GM18870 (cell line): ENCODE results near the gene CAMK2B.

ENCODE experiments used
- ATAC-seq: cut with Tn5 transposase; IDR thresholded peaks from one replicate; pipeline ENCODE4 v1.9.1; 2021; ENCODE audit warnings: moderate library complexity; ENCODE audit not compliant: unreplicated experiment

CAMK2B gene

DNA sequence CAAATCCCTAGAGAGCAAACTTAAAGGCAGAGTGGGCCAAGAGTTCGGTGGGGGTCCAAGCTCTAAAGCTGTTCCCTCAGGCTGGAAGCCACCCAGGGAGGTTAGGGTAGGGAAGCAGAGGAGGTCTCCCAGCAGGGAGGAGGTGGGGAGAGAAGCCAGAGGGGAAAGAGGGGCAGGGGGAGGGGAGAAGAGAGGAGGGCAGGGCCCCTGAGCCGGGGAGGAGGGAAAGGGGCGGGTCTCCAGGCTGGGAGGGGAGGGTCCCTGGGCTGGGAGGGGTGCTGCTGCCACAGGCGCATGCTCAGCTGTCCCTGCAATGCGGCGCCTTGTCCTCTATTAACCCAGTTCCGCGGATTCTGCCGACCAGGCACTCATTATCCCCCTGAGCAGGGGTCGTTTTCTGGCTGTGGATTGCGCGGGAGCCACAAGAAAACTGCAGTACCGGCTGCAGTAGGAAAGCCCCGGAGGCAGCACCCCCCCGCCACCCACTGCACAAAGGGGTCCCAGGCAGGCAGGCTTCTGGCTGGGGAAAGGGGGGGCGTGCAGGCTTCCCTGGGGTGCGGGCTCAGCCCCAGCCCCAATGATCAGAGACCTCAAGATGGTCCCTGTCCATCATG lies 49.3 kb downstream of the CAMK2B start:
- no peak for ATAC-seq

- ATAC-seq, result no peak
These were observed 50.2 kb downstream of the CAMK2B start for GRCh38 chr7:44275146-44275545.

DNA sequence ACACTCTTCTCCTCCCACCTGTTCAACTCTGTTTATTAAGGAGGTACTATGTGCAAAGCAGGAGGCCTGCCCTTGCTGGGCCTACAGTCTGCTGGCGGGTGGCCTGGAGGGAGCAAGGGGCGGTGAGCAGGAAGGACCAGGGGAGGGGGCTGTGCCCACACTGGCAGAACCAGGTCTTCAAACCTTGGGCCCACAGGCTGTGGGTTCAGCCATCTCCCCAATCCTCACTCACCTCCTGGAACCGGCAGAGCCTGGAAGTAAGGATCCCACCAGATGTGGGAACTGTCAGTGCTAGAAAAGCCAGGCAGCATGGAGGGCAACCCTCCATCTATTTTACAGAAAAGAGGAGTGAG lies 50.8 kb downstream of the CAMK2B start:
- ATAC-seq, result no peak

GRCh38 chr7:44273681-44274622 lies 51.4 kb downstream of the CAMK2B start:
- no peak for ATAC-seq

- no peak for ATAC-seq
These were observed 52.4 kb downstream of the CAMK2B start for GRCh38 chr7:44272981-44273380.

DNA sequence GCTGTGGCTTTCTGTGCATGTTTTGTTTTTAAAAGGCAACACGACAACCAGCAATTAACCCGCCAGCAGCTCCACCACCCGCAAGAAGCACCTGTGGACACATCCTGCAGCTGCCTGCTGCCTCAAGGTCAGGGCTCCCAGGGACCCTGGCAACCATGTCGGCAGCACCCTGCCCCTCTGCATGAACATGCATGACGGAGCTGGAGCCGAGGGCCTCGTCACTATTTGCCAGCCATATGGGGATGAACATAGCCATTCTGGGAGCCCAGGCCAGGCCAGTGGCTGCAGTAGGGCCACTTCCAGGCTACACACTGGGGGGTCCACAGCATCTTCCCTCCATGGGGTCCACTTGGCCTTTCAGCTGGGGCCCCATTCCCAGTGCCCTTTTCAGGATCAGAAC lies 52.9 kb downstream of the CAMK2B start:
- no peak for ATAC-seq

- ATAC-seq, result no peak
These were observed 55.4 kb downstream of the CAMK2B start for GRCh38 chr7:44269943-44270493.

GRCh38 chr7:44269417-44269816 lies 56.0 kb downstream of the CAMK2B start:
- no peak for ATAC-seq

DNA sequence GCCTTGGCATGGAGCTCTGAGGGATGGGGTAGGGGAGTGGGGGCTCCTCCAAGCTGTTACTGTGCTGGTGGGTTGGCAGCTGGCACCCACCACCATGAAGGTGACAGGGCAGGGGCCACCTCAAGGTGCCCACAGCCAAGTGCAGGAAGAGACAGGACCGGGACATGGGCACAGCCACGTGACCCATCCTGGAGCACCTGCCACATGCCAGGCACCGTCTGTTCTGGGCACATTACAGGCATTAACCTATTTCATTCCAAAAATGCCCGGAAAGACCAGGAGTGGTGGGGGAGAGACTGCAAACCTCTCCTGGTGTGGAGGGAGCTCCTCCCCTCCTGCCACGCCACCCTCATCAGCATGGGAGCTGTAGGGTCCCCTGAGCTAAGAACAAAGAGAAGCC lies 56.7 kb downstream of the CAMK2B start:
- no peak for ATAC-seq

DNA sequence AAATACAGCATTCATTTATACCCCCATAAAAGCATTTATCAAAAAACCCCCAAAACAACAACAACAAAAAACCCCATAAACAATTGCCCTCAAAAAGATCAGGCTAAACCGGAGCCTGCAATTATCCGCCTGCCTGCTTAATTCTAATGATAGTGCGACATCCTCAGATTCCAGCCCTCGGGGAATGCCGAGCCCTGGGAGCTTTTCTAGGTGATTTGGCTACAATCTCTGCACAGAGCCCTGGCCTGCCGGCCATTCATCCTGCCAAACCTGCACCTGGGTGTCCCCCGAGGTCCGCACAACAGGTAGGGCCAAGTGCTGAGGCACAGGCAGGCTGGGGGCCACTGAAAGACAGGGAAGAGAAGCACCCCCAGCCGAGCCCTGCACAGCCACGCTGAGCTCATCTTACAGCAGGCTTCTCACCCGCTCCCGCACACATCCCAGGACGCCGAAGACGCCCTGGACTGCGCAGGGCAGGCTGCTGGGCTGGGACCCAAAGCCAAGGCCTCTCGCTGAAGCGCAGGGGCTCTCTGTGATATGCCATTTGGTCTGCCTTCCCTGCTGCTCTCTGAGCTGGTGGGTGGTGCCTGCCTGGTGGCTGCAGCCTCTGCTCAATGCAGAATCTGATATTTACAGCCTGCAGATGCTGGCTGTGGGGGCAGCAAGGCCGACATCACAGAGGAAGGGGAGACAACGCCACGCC lies 57.5 kb downstream of the CAMK2B start:
- no peak for ATAC-seq

DNA sequence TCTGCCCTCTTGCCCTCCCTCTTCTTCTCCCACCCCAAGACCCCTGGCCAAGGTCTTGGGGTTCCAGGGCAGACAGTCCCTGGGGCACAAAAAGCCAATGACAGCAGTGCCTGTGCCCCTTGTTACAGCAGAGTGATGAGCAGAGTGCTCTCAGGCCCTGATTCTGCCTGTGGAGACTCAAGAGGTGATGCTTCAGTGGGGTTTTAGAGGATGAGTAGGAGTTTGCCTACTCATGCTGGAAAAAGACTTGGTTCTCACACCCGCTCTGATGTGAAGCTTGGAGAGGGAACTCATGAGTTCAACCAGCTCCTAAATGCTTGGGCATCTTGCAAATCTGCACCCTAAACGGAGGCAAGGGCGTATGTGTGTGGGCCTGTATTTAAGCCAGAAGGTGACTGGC lies 58.2 kb downstream of the CAMK2B start:
- ATAC-seq, result no peak

DNA sequence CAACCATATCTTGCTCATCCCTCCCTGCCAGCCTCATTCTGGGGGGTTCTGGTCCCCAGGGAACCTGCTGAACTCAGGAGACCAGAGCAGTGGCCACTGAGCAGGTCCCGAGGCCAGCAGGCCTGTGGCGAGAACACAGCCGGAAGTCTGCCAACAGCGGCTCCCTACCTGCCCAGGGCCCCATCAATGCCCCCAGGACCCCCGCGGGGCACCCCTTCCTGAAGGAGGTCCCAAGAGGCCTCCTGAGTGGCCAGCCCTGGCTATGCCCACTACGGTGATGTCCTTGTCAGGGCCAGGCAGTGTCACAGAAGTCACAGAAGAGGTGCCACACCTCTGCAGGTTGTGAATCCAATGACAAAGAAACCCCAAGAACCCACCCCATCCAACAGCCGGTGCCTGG lies 58.9 kb downstream of the CAMK2B start:
- ATAC-seq, result no peak

- ATAC-seq, result no peak
These were observed 59.7 kb downstream of the CAMK2B start for GRCh38 chr7:44265728-44266127.

- no peak for ATAC-seq
These were observed 61.0 kb downstream of the CAMK2B start for GRCh38 chr7:44264221-44264931.

DNA sequence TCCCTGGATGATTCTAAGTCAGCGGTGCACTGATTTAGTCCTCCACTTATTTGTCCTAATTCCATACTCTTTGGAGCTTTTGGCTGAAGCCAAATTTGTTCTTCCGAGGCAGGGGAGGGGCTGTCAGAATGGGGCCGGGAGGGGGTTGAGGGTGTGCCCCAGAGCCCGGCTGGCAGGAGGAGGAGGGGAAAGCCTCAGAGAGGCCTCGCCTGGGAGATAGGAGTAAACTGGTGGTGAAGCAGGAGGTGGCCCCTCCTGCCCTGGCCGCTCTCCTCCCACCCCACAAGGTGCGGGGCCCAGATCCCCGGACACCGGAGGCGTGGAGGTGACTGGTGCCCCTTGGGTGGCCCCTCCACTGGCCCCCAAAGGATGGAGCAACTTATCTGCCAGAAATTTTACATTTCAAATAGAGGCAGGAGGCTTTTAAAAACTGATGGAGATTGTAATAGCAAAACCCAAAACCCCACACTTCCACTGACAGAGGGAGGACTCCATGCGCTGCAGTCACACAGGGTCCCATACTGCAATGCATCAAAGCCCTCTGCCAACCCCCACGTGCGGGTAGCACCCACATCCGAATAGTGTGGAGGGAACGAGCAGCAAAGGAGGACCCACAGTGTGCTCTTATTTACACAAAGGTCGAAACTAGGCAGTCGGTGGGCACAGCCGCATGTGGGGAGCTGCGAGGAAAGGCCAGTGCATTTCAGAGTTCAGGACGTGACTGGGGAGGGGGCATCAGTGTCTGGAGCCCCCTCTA lies 61.9 kb downstream of the CAMK2B start:
- ATAC-seq, result no peak

- ATAC-seq, result no peak
These were observed 63.4 kb downstream of the CAMK2B start for GRCh38 chr7:44262031-44262430.

GRCh38 chr7:44261240-44261639 lies 64.2 kb downstream of the CAMK2B start:
- ATAC-seq, result no peak

DNA sequence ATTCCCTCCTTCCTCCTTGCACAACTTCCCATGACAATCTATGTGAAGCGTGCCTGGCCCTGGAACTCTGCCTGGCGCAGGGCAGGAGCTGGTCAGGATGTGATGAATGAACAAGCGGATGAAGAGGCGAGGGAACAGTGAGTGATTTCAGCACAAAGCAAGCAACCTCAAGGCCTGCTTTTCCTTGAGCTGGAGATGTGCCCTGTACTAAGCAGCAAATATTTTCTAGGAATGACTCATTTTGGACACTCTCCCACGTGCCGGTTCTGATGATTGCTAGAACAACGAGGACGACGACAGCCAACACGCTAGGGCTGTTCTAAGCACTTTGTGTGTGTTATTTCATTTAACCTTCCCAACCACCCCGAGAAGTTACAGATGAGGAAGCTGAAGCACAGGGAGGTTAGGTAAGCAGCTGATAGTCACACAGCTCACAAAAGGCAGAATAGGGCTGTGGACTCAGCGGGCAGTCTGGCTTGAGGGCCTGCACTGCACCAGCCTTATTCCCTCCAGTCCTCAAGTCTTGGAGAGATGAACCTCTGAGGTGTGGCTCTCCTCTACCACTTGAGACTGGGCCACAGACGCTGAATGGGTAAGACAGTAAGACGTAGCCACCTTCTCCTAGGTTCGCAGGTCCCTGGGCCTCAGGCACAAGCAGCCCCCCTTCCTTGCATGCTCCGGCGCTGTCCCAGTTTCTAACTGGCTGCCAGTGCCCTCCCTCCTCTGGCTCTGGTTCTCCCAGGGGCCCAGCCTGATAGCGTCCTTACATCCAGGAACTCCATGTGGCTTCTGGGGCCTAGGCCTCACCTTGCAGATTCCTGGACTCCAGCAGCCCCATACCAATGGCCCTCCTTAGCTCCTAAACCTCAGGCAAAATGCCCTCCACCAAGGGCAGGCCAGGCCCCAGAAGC lies 65.6 kb downstream of the CAMK2B start:
- ATAC-seq, result no peak

- ATAC-seq, result no peak
These were observed 66.4 kb downstream of the CAMK2B start for GRCh38 chr7:44258865-44259546.
